ENCODE results near the gene SETBP1.

SETBP1 gene

GRCh38 chr18:44937960-44938719 lies 257.5 kb downstream of the SETBP1 start:
- no peak for DNase-seq (ENCODE audit: low read depth in 2 of 2)

- DNase-seq (ENCODE audit: low read depth in 2 of 2): no peak
Observed at GRCh38 chr18:44938720-44939665, 258.3 kb downstream of the SETBP1 start.

GRCh38 chr18:44941516-44941915 lies 260.8 kb downstream of the SETBP1 start:
- no peak for DNase-seq (ENCODE audit: low read depth in 2 of 2)

GRCh38 chr18:44942073-44942472 lies 261.4 kb downstream of the SETBP1 start:
- DNase-seq (ENCODE audit: low read depth in 2 of 2): no peak

GRCh38 chr18:44943311-44943881 lies 262.7 kb downstream of the SETBP1 start:
- no peak for DNase-seq (ENCODE audit: low read depth in 2 of 2)

GRCh38 chr18:44944461-44944860 lies 263.8 kb downstream of the SETBP1 start:
- no peak for DNase-seq (ENCODE audit: low read depth in 2 of 2)

GRCh38 chr18:44945888-44946401 lies 265.3 kb downstream of the SETBP1 start:
- DNase-seq (ENCODE audit: low read depth in 2 of 2): no peak

- DNase-seq (ENCODE audit: low read depth in 2 of 2): no peak
Observed at GRCh38 chr18:44946529-44947113, 265.9 kb downstream of the SETBP1 start.

GRCh38 chr18:44949967-44950366 lies 269.3 kb downstream of the SETBP1 start:
- no peak for DNase-seq (ENCODE audit: low read depth in 2 of 2)

GRCh38 chr18:44950685-44951195 lies 270.1 kb downstream of the SETBP1 start:
- no peak for DNase-seq (ENCODE audit: low read depth in 2 of 2)

GRCh38 chr18:44951748-44952147 lies 271.1 kb downstream of the SETBP1 start:
- DNase-seq (ENCODE audit: low read depth in 2 of 2): no peak

- no peak for DNase-seq (ENCODE audit: low read depth in 2 of 2)
Observed at GRCh38 chr18:44954257-44954656, 273.6 kb downstream of the SETBP1 start.

GRCh38 chr18:44955825-44956224 lies 275.1 kb downstream of the SETBP1 start:
- DNase-seq (ENCODE audit: low read depth in 2 of 2): no peak

GRCh38 chr18:44957025-44957424 lies 276.3 kb downstream of the SETBP1 start:
- no peak for DNase-seq (ENCODE audit: low read depth in 2 of 2)

- no peak for DNase-seq (ENCODE audit: low read depth in 2 of 2)
Observed at GRCh38 chr18:44957461-44957860, 276.8 kb downstream of the SETBP1 start.

GRCh38 chr18:44958040-44958439 lies 277.4 kb downstream of the SETBP1 start:
- no peak for DNase-seq (ENCODE audit: low read depth in 2 of 2)

GRCh38 chr18:44958455-44958854 lies 277.8 kb downstream of the SETBP1 start:
- DNase-seq (ENCODE audit: low read depth in 2 of 2): no peak

- no peak for DNase-seq (ENCODE audit: low read depth in 2 of 2)
Observed at GRCh38 chr18:44959013-44959412, 278.3 kb downstream of the SETBP1 start.

GRCh38 chr18:44960580-44960979 lies 279.9 kb downstream of the SETBP1 start:
- DNase-seq (ENCODE audit: low read depth in 2 of 2): no peak

GRCh38 chr18:44961288-44961995 lies 280.8 kb downstream of the SETBP1 start:
- DNase-seq (ENCODE audit: low read depth in 2 of 2): no peak

GRCh38 chr18:44967599-44967998 lies 286.9 kb downstream of the SETBP1 start:
- no peak for DNase-seq (ENCODE audit: low read depth in 2 of 2)

All from stimulated activated CD4-positive, alpha-beta T cell treated with anti-CD3 and anti-CD28 coated beads, Interleukin-1b, Interleukin-23, amount 100 ng/mL, for 1 hour (primary cell).